NCI-H1694 (cell line): ENCODE measurements around the gene DACH1.
A peak's percentile ranks its signal among the peaks of the same experiment; 100 is the strongest.
"Not testable (repeated sequence)": the region's sequence is repeated elsewhere in the genome, so short reads cannot be mapped to it uniquely, and the experiment has no call there.

Source experiments
- DNase-seq: peaks from one replicate; lab custom pipeline; 2025; lab: John Stamatoyannopoulos, UW

Gene DACH1

GRCh38 chr13:71828564-71828963, 38.4 kb downstream of the DACH1 start:
- DNase-seq = no peak

- no peak for DNase-seq
These were observed 38.9 kb downstream of the DACH1 start for GRCh38 chr13:71828117-71828516.

GRCh38 chr13:71827241-71827640, 39.8 kb downstream of the DACH1 start:
- no peak for DNase-seq

- no peak for DNase-seq
These were observed 46.3 kb downstream of the DACH1 start for GRCh38 chr13:71820699-71821098.

- DNase-seq = no peak
These were observed 49.7 kb downstream of the DACH1 start for GRCh38 chr13:71817335-71817734.

GRCh38 chr13:71814806-71815360, 52.1 kb downstream of the DACH1 start:
- peak; percentile 80 for DNase-seq

- no peak for DNase-seq
These were observed 53.8 kb downstream of the DACH1 start for GRCh38 chr13:71813187-71813586.

GRCh38 chr13:71811344-71811743, 55.7 kb downstream of the DACH1 start:
- DNase-seq = no peak

- DNase-seq = no peak
These were observed 58.3 kb downstream of the DACH1 start for GRCh38 chr13:71808708-71809107.

GRCh38 chr13:71806886-71807285, 60.1 kb downstream of the DACH1 start:
- DNase-seq = no peak

- DNase-seq = no peak
These were observed 63.9 kb downstream of the DACH1 start for GRCh38 chr13:71803066-71803465.

GRCh38 chr13:71801781-71802180, 65.2 kb downstream of the DACH1 start:
- peak; percentile 96 for DNase-seq

- DNase-seq = no peak
These were observed 65.7 kb downstream of the DACH1 start for GRCh38 chr13:71801165-71801760.

GRCh38 chr13:71799324-71799723, 67.7 kb downstream of the DACH1 start:
- peak; percentile 4 for DNase-seq

GRCh38 chr13:71798707-71799106, 68.3 kb downstream of the DACH1 start:
- DNase-seq = no peak

GRCh38 chr13:71797517-71797916, 69.5 kb downstream of the DACH1 start:
- DNase-seq = peak; percentile 94

- no peak for DNase-seq
These were observed 77.2 kb downstream of the DACH1 start for GRCh38 chr13:71789693-71790329.

GRCh38 chr13:71789037-71789436, 78.0 kb downstream of the DACH1 start:
- DNase-seq = no peak

- DNase-seq = no peak
These were observed 79.6 kb downstream of the DACH1 start for GRCh38 chr13:71787414-71787813.

GRCh38 chr13:71786875-71787274, 80.1 kb downstream of the DACH1 start:
- no peak for DNase-seq

GRCh38 chr13:71785361-71785760, 81.6 kb downstream of the DACH1 start:
- no peak for DNase-seq

- no peak for DNase-seq
These were observed 86.5 kb downstream of the DACH1 start for GRCh38 chr13:71780546-71780945.

GRCh38 chr13:71778998-71779397, 88.0 kb downstream of the DACH1 start:
- not testable (repeated sequence) for DNase-seq

- no peak for DNase-seq
These were observed 91.0 kb downstream of the DACH1 start for GRCh38 chr13:71775966-71776365.
